HG03039 (cell line): Measurements from ENCODE around the gene ARFGEF2.
"Not testable (repeated sequence)": the region's sequence is repeated elsewhere in the genome, so short reads cannot be mapped to it uniquely, and the experiment has no call there.

Experiments used
- ATAC-seq: cut with Tn5 transposase; IDR thresholded peaks from one replicate; pipeline ENCODE4 v1.9.1; 2021; ENCODE audit warnings: mild to moderate bottlenecking, moderate library complexity; ENCODE audit not compliant: unreplicated experiment

Gene ARFGEF2

GRCh38 chr20:48926821-48927220 is 5.3 kb downstream of the ARFGEF2 start:
- ATAC-seq = no peak

DNA sequence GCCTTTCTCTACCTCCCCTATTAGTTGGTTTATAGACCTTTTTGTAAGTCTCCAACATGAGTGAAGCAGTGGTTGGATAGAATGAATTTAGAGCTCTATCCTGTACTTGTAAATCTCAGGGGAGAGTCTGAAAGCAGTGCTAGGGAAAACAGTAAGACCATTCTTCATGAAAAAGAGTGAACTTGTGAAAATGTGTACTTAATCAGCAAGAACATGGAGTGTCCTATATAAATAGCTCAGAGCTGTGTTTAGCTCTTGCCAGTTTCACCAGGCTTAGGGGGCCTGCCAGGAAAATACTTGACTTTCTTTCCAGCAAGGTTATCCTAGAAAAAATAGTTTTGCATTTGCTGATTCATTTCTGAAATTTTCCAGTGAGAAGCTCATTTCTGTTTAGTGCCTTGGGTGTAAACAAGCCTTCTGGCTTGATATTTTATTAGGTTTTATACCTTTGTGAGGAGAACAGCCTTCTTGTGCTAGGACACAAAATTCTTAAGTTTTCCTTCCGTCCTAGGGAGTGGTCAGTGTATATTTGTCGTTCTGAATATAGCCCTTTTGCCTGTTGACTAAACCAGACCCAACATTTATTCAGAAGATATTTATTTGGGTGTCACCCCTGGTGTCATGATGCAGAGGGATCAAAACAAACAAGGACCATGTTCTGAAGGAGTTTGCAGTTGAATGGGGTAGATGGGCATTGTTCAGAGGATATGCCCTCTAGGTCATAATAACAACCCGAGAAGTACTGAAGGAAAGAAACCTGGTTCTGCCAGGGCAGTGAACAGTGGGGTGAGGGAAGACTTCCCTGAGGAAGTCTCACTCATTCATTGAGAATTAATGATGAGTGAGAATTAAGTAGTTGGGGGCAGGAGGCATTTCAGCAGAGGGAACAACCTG is 7.6 kb downstream of the ARFGEF2 start:
- no peak for ATAC-seq

- no peak for ATAC-seq
Measured at GRCh38 chr20:48930035-48930434, 8.5 kb downstream of the ARFGEF2 start.

DNA sequence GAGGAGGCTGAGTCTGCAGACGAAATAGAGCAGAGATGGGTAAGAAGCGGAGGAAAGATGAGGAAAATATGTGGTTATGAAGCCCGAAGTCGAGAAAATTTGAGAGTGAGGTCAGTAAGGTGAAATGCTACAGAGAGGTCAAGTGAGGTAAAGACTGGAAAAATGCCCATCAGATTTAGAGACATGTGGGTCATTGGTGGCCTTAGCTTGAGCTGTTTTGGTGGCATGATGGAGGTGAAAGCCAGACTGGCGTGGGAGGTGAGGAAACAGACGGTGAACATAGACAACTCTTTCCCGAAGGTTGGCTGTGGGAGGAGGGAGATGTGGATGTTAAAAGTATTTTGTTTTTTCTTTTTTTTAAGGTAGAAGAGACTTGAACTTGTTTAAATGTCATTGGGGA is 9.4 kb downstream of the ARFGEF2 start:
- no peak for ATAC-seq

DNA sequence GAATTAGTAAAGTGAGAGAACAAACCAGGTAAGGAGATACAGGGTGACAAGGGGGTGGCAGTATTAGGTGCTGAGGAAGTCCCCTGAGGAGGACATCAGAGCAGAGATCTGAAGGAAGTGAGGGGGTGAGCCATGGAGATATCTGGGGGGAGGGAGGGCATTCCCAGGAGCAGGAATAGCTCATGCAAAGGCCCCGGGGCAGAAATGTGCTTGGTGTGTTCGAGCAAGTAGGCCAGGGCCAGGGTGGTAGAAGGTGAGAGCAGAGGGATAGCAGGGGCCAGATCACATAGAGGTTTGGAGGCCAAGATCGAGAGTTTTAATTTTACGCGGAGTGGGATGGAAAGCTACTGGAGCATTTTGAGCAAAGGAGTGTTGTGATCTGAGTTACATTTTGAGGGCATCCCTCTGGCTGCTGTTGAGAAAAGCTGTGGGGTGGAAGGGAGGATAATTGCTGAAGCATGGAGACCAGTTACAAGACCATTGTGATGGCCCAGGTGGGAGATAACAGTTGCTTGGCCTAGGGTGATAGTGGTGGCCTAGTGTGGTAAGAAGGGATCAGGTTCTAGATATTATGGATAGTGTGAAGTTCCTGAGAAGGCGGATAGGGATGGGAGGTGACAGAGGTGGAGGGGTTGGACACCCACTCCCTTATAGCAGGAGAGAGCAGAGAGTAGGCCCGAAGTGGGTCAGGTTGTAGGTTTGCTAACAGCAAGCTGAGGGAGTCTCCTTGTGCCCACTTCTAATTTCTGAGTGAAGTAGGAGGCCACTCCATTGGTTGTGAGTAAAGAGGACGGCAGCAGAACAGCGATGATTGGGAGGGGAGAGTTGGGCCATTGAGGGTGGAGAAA is 10.2 kb downstream of the ARFGEF2 start:
- no peak for ATAC-seq

DNA sequence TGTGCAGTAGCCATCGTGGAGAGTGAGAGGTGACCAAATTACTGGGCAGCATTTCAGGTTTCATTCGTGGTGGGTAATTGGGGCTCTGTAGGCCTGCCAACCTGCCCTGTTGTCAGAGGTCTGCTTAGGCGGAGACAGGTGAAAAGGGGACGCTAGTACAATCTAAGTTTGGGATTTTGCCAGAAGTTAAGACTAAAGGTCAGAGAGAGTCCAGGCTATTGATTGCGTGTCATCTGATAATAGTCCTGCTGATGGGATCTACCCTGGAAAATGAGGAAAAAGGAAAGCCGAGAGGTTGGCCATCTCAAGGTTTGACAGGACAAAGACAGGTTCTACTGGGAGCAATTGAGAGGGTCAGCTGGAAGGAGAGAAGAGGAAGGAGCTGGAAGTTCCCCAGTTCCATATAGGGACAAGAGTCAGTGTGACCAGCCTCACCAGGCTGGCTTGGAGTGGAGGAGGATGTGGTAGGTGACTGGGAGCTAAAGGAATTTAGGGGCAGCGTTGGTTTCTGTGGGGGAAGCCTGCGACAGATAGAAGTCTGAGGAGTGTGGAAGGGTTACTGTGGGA is 10.9 kb downstream of the ARFGEF2 start:
- no peak for ATAC-seq

DNA sequence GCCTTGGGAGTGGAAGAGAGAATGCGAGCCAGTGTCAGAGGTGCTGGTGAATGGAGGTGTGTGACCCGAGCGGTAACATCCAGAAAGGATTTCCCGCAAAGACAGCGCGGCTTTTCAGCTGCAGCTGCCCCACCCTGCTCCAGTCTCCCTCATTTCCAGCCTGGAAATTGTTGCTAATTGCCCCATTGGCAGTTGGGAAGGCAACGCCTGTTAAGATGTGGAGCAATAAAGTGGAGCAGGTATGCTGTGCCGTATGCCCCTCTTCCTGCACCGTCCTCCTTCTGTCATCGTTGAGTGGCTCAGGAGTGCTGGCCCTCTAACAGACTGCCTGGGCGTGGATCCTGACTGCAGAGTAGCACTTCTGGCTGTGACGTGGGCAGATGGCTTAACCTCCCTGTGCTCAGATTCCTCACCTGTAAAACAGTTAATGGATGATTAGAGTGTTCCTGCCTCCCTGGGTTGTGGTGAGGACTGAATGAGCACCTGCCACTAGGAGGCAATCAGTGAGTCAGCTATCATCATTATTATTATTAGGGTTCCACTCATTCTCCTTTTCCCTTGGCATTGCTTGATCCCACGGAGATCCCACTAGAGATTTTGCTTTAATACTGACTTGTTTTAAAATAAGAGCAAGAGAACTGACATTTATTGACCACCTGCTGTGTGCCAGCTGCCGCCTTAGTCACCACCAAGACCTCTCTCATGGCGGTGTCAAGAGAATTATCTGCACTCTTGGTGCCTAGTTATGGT is 11.7 kb downstream of the ARFGEF2 start:
- no peak for ATAC-seq

- ATAC-seq = not testable (repeated sequence)
Measured at GRCh38 chr20:48934273-48934877, 12.9 kb downstream of the ARFGEF2 start.

GRCh38 chr20:48934966-48935365 is 13.5 kb downstream of the ARFGEF2 start:
- ATAC-seq = not testable (repeated sequence)

DNA sequence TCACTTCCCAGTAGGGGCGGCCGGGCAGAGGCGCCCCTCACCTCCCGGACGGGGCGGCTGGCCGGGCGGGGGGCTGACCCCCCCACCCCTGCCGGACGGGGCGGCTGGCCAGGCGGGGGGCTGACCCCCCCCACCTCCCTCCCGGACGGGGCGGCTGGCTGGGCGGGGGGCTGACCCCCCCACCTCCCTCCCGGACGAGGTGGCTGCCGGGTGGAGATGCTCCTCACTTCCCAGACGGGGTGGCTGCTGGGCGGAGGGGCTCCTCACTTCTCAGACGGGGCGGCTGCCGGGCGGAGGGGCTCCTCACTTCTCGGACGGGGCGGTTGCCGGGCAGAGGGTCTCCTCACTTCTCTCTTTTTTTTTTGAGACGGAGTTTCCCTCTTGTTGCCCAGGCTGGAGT is 14.7 kb downstream of the ARFGEF2 start:
- ATAC-seq = not testable (repeated sequence)

GRCh38 chr20:48937674-48938073 is 16.2 kb downstream of the ARFGEF2 start:
- no peak for ATAC-seq

DNA sequence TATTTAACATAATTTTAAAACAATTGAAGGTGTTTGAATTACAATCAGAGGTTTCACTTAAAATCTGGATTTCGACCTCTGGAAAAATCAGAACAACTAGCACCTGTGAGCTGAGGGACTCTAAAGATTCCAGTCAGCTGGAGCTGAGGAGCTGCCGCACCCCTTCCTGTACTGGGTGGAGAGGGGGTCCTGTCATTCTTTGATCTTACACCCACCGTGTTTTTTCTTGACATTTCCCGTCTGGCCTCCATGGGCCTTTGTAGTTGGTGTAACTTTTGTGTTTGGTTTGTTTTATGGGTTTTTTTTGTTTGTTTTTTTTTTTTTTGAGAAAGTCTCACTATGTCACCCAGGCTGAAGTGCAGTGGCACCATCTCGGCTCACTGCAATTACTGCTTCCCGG is 17.2 kb downstream of the ARFGEF2 start:
- no peak for ATAC-seq

DNA sequence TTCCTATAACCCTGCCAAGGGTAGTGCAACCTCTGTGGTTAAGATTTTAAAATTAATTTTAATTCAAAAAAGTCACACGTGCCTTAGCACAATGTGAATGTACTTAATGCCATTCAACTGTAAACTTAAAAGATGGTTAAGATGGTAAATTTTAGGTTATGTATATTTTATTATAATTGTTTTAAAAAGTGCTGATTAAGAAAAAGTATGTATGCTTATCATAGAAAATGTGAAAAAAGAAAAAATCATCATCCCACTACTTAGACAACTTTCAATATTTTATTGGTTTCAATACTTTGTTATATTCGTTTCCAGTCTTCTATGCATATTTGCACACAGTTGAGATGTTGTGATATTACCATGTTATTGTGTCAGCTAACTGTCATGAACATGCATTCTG is 18.7 kb downstream of the ARFGEF2 start:
- no peak for ATAC-seq

- ATAC-seq = no peak
Measured at GRCh38 chr20:48941467-48941866, 20.0 kb downstream of the ARFGEF2 start.

DNA sequence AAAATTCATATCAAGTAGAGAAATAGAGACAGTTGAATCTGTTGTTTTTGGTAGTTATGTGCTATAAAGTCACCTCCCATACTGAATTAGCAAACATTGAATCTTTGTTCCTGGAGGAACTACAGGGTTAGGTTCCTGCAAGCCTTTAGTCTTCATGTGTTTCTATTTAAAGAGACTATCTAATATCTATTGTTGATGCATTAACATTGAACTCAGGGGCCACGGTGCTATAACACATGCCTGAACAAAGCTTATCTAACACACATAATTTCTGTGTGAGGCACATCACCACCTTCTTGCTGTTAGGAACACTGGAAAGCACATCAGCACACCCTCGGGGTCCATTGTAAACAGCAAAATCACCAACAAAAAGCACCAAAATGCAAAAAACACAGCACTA is 21.2 kb downstream of the ARFGEF2 start:
- ATAC-seq = no peak

- ATAC-seq = no peak
Measured at GRCh38 chr20:48944663-48945297, 23.3 kb downstream of the ARFGEF2 start.

- ATAC-seq = no peak
Measured at GRCh38 chr20:48945840-48946514, 24.5 kb downstream of the ARFGEF2 start.

DNA sequence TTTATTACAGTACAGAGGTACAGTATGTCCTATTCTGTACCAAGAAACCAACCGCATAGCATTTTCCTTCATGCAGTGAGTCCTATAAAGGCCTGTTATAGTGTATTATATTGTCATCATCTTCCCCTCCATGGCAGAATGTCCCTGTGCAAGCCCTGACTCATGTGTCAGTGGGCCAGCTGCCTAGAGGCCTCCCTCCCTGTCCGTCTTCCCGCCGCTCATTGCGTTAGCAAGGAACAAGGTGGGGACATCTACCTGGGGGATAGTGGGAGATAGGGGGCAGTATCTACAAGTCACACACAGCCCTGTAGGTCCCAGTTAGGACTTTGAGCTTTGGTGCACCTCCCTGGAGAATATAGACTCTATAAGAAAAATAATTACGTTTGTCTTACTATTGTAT is 27.1 kb downstream of the ARFGEF2 start:
- ATAC-seq = no peak
